Smooth muscle cell (in vitro differentiated cells): Measurements from ENCODE around the gene RTN4RL2. TPM values are rescaled to one million over a fixed set of nuclear protein-coding genes. Genes with fewer than 3 reads are reported as not detected.
A peak's percentile ranks its signal among the peaks of the same experiment; 100 is the strongest.

Experiments
- DNase-seq: peaks from one replicate; lab custom pipeline; 2025; ENCODE audit not compliant: unreplicated experiment; lab: John Stamatoyannopoulos, UW
- H2AFZ ChIP-seq: fragments of 200-600 bp; sonication (generic); 2 replicates; pipeline ENCODE4 v1.6.0; 2016; ENCODE audit warnings: antibody characterized with exemption, low read depth, mild to moderate bottlenecking
- H3F3A ChIP-seq: fragments of 200-600 bp; sonication (generic); 2 replicates; pipeline ENCODE4 v1.6.0; 2017; ENCODE audit warnings: antibody characterized with exemption, low read depth
- H3K27ac ChIP-seq: fragments of 200-600 bp; sonication (generic); 2 replicates; pipeline ENCODE4 v1.5.1; 2016; ENCODE audit warnings: low read depth, mild to moderate bottlenecking
- H3K27me3 ChIP-seq: fragments of 200-600 bp; sonication (generic); 2 replicates; pipeline ENCODE4 v1.6.1; 2016; ENCODE audit warnings: low read depth, mild to moderate bottlenecking
- H3K36me3 ChIP-seq: fragments of 200-600 bp; sonication (generic); 2 replicates; pipeline ENCODE4 v1.5.1; 2016; ENCODE audit warnings: low read depth
- H3K4me1 ChIP-seq: fragments of 200-600 bp; sonication (generic); 2 replicates; pipeline ENCODE4 v1.5.1; 2016; ENCODE audit warnings: low read depth
- H3K4me2 ChIP-seq: fragments of 200-600 bp; sonication (generic); 2 replicates; pipeline ENCODE4 v1.6.0; 2016; ENCODE audit warnings: mild to moderate bottlenecking
- H3K4me3 ChIP-seq: fragments of 200-600 bp; sonication (generic); 2 replicates; pipeline ENCODE4 v1.5.1; 2016; ENCODE audit warnings: mild to moderate bottlenecking
- H3K79me2 ChIP-seq: fragments of 200-600 bp; sonication (generic); 2 replicates; pipeline ENCODE4 v1.6.0; 2016; ENCODE audit warnings: low read depth, mild to moderate bottlenecking
- H3K9ac ChIP-seq: fragments of 200-600 bp; sonication (generic); 2 replicates; pipeline ENCODE4 v1.6.0; 2016; ENCODE audit warnings: low read depth
- H3K9me3 ChIP-seq: fragments of 200-600 bp; sonication (generic); replicated peaks from 2 replicates; pipeline ENCODE4 v1.5.1; 2016; ENCODE audit warnings: low read depth
- H4K20me1 ChIP-seq: fragments of 200-600 bp; sonication (generic); 2 replicates; pipeline ENCODE4 v1.6.0; 2016; ENCODE audit warnings: low read depth
- CTCF ChIP-seq: fragments of 200-600 bp; sonication (generic); IDR thresholded peaks from 2 replicates; pipeline ENCODE4 v1.5.1; 2017; ENCODE audit warnings: borderline replicate concordance, mild to moderate bottlenecking, antibody characterized with exemption; ENCODE audit not compliant: insufficient read depth, poor library complexity, severe bottlenecking
- WGBS: methylation state at CpG from one replicate; pipeline ENCODE4 v1.1.7; 2016; ENCODE audit warnings: low lambda C conversion rate; 5-methylcytosine and 5-hydroxymethylcytosine counted together
- polyA plus RNA-seq: library from polyadenylated mRNA; unstranded; fragments of >200 nt; fragmentation: Nextera tagmentation; extraction: Ambion mirVana; gene quantifications from 2 replicates; pipeline ENCODE4 v1.2.1, GENCODE V29; 2016
- total RNA-seq: library from RNA; depleted of rRNA; stranded (reverse); fragments of >200 nt; gene quantifications from 2 replicates; pipeline ENCODE4 v1.2.3, GENCODE V29; 2014

Gene RTN4RL2
- total and polyA plus RNA-seq, 2 experiments from 2014 or later = 0.34 TPM; not detected in 1

DNA sequence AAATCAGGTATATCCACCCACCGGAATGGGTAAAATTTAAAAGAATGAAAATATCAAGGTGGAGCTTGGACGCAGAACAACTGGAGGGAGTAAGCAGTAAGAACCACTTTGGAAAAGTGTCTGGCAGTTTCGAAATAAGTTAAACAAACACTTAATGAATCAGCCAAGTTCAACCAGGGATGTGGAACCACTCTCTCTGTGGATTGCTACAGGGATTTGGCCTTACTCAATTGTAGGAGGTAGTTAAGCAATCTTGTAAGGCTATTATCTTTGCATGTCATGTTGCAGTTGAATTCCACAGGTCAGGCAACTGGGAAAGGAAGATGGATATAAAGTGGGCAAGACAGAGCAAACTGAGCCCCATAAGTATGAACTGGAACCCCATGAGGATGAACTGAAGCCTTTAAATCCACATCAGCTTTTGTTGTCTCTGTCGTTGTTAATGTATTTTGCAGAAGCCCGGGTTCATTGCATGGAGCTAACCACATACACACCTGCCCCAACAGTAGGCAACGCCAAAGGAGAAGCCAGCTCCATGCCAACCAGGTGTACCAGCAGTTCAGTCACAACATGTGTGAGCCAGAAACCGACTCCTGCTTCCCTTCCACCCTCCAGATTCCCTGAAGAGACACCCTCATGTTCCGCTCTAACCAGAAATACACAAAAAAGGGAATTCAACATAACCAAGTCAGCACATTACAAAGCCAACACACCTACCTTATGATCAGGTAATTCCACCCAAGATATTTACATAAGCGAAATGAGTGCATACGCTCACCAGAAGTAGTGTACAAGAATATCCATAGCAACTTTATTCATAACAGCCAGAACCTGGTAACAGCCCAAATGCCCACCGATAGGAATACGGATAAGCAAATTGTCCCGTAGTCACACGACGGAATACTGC, 25.4 kb upstream of the RTN4RL2 start:
- no peak overlapping the region for H3K9ac ChIP-seq
- peak overlapping the region; percentile 54 for H3K4me2 ChIP-seq
- H3K36me3 ChIP-seq = no peaks in the 10 kb centered on the region
- no peaks in the 10 kb centered on the region for H3K27me3 ChIP-seq
- no peak overlapping the region for H2AFZ ChIP-seq
- peaks cover 17% of the 10 kb centered on the region for H3K4me1 ChIP-seq
- no peak for TF ChIP-seq CTCF
- 72% methylated on average over 15 of the region's 15 CpGs for WGBS
- no peaks in the 10 kb centered on the region for H3K79me2 ChIP-seq
- peaks cover 17% of the 10 kb centered on the region for H3F3A ChIP-seq
- H3K9me3 ChIP-seq = no peaks in the 10 kb centered on the region
- H4K20me1 ChIP-seq = no peaks in the 10 kb centered on the region
- DNase-seq = no peak
- H3K4me3 ChIP-seq = no peak overlapping the region
- H3K27ac ChIP-seq = peak overlapping the region; percentile 33

DNA sequence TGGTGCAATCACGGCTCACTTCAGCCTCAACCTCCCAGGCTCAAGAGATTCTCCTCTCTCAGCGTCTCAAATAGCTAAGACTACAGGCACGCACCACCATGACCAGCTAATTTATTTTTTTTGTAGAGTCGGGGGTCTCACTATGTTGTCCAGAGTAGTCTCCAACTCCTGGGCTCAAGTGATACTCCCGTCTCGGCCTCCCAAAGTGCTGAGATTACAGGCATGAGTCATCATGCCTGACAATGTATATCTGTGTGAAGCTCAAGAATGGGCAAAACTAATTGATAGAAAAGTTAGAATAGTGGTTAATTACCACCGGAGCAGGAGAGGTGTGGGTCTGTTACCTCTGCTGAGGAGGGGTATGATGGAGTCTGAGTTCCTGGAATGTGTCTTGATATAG, 24.3 kb upstream of the RTN4RL2 start:
- Histone ChIP-seq H2AFZ (no peak overlapping the region), H3K27me3 (no peaks in the 10 kb centered on the region), H3K27ac (no peak overlapping the region), H3K36me3 (no peaks in the 10 kb centered on the region), H3K9me3 (no peaks in the 10 kb centered on the region), H3F3A (peaks cover 17% of the 10 kb centered on the region), H3K4me3 (no peak overlapping the region), H4K20me1 (no peaks in the 10 kb centered on the region), H3K4me1 (peaks cover 17% of the 10 kb centered on the region), H3K79me2 (no peaks in the 10 kb centered on the region), H3K4me2 (no peak overlapping the region), H3K9ac (no peak overlapping the region)
- no peak for TF ChIP-seq CTCF
- DNase-seq = no peak
- 66% methylated on average over 7 of the region's 7 CpGs for WGBS

DNA sequence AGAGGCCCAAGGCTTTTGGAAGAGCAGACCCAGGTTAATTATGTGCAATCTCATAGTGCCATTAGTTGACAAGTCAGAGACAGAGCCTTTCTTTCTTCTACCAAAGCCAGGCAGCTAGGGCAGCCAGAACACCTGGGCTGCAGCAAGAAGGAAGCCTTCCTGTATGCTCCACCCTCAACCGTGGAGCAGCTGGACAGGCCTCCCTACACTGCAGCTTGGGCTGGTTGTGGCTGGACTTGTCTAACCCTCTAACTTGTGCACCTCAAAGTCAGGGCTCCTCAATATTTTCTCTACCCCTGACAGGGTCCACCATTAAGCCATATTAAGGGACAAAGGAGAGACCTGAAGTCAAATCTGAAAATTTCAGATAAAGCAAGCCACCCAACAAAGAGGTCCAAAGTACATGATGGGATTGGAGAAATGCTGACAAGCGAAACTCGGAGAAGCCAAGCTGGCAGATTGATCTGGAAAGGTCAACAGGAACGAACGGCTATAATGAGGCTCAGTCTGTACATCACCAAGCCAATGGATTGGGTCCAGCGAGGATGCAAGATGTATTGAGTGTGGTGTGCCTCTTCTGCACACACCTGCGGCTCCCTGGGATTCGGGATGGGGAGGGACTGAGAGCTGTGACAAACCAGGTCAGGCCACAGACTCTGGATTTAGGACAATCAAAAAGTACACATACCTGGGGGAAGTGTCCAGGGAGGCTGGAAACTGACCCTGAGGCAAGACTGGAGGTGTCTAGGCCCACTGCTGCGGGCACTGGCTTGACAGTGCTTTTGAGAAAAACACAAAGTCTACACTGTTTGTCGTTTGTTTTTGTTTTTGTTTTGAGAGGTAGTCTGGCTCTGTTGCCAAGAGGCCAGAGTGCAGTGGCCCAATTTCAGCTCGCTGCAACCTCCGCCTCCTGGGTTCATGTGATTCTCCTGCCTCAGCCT, 21.7 kb upstream of the RTN4RL2 start:
- TF ChIP-seq CTCF = no peak
- Histone ChIP-seq H3K79me2 (no peaks in the 10 kb centered on the region), H3K4me2 (no peak overlapping the region), H3K4me1 (peaks cover 4% of the 10 kb centered on the region), H4K20me1 (no peaks in the 10 kb centered on the region), H3K4me3 (no peak overlapping the region), H2AFZ (no peak overlapping the region), H3K9ac (no peak overlapping the region), H3F3A (peaks cover 10% of the 10 kb centered on the region), H3K9me3 (no peaks in the 10 kb centered on the region), H3K27me3 (no peaks in the 10 kb centered on the region), H3K27ac (no peak overlapping the region), H3K36me3 (no peaks in the 10 kb centered on the region)
- no peak for DNase-seq
- WGBS = 92% methylated on average over 12 of the region's 12 CpGs
